PC-9 (cell line): Measurements from ENCODE around the gene RTN4R.

Experiments
- EZH2 ChIP-seq: fragments of 200-600 bp; sonication (generic); IDR thresholded peaks from 2 replicates; pipeline ENCODE4 v1.8.0; 2017; ENCODE audit warnings: antibody characterized with exemption, low read depth
- TF ChIP-seq, protein P1 (sequence below): fragments of 200-600 bp; sonication (generic); conservative IDR thresholded peaks from 2 replicates; pipeline ENCODE4 v1.6.1; 2017; ENCODE audit warnings: mixed run types, antibody characterized with exemption, mild to moderate bottlenecking, moderate library complexity

DNA sequence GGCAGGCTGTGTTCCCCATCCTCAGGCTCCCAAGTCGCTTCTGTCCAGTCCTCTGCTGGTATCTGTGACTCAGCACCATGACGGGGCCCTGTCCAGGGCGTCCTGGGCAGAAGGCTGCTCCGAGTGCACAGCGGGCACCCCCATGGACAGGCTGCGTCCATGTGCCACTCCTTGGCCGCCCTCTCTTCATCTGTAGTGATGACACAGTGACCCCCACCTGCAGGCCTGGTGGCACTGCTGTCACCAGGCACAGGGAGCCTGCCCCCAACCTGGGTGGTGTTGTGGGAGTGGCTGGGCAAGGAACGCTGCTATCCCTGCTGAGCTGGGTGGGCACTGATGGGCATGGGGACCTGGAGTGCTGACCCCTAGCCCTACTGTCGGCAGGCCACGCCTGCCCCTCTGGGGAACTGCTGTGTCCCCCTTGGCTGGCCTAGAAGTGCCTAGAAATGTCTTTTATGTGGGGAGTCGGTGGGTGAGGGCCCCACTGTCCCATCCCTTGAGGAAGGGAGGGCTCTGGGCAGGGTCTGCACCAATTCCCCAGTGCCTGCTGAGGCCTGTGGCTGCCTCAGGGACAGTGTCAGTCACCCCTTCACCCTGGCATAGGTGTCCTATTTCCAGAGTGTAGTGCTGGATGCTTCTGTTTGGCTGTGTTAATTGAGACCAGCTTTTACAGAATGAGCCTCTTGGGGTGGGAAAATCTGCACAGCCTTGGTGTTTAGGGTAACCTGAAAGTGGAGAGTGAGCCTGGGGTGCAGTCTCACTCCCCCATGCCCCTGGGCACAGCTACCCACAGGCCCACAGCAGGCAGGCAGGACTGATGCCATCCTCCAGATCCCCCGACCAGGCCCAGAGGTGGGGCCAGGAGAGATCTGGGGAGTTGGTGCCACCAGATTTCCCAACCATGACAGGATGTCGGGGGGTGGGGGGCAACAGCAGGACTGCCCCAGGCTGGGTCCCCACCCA is 34.5 kb downstream of the RTN4R start:
- TF ChIP-seq, protein P1, sequence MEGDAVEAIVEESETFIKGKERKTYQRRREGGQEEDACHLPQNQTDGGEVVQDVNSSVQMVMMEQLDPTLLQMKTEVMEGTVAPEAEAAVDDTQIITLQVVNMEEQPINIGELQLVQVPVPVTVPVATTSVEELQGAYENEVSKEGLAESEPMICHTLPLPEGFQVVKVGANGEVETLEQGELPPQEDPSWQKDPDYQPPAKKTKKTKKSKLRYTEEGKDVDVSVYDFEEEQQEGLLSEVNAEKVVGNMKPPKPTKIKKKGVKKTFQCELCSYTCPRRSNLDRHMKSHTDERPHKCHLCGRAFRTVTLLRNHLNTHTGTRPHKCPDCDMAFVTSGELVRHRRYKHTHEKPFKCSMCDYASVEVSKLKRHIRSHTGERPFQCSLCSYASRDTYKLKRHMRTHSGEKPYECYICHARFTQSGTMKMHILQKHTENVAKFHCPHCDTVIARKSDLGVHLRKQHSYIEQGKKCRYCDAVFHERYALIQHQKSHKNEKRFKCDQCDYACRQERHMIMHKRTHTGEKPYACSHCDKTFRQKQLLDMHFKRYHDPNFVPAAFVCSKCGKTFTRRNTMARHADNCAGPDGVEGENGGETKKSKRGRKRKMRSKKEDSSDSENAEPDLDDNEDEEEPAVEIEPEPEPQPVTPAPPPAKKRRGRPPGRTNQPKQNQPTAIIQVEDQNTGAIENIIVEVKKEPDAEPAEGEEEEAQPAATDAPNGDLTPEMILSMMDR = no peak
- TF ChIP-seq EZH2 = no peak
